ENCODE measurements around the gene FLRT2.

FLRT2 gene

GRCh38 chr14:85536833-85537190, 6.9 kb downstream of the FLRT2 start:
- H3K27ac ChIP-seq (ENCODE audit: low read depth, low read length): no peak overlapping the region
- H3K4me2 ChIP-seq (ENCODE audit: low read length): no peak overlapping the region
- TF ChIP-seq EZH2phosphoT487 (IDR thresholded peaks at IDR 0.05; ENCODE audit: borderline replicate concordance, low read length) (no peak), CTCF (IDR thresholded peaks at IDR 0.05; ENCODE audit: low read depth, low read length, poor library complexity, severe bottlenecking) (no peak)
- H3K36me3 ChIP-seq (ENCODE audit: control insufficient read depth, low read length): no peaks in the 10 kb centered on the region
- H3K27me3 ChIP-seq (ENCODE audit: control insufficient read depth, low read length): no peaks in the 10 kb centered on the region
- no peak overlapping the region for H3K4me3 ChIP-seq (ENCODE audit: low read length)
- no peaks in the 10 kb centered on the region for H3K9me2 ChIP-seq (replicated peaks; ENCODE audit: control insufficient read depth, low read length)
- no peaks in the 10 kb centered on the region for H3K4me1 ChIP-seq (ENCODE audit: control insufficient read depth, low read length)
- peaks cover 12% of the 10 kb centered on the region; the same call in 1 of the 2 replicates for H3K9me3 ChIP-seq (ENCODE audit: control insufficient read depth, insufficient read depth, low read length)
- H4K20me1 ChIP-seq (ENCODE audit: control insufficient read depth, insufficient read depth, low read depth, low read length): no peaks in the 10 kb centered on the region
- no peaks in the 10 kb centered on the region for H3F3A ChIP-seq (ENCODE audit: control insufficient read depth, insufficient read depth)
- H3K79me2 ChIP-seq (ENCODE audit: control insufficient read depth, low read length): no peaks in the 10 kb centered on the region

- Histone ChIP-seq H3K4me1 (ENCODE audit: control insufficient read depth, low read length) (no peaks in the 10 kb centered on the region), H3K27ac (ENCODE audit: low read depth, low read length) (no peak overlapping the region)
Observed at GRCh38 chr14:85537526-85537925, 7.6 kb downstream of the FLRT2 start.

GRCh38 chr14:85538636-85539035, 8.7 kb downstream of the FLRT2 start:
- Histone ChIP-seq H3K9me3 (ENCODE audit: control insufficient read depth, insufficient read depth, low read length) (no peaks in the 10 kb centered on the region; the same call in 1 of the 2 replicates), H4K20me1 (ENCODE audit: control insufficient read depth, insufficient read depth, low read depth, low read length) (no peaks in the 10 kb centered on the region), H3K4me2 (ENCODE audit: low read length) (no peak overlapping the region), H3K79me2 (ENCODE audit: control insufficient read depth, low read length) (no peaks in the 10 kb centered on the region), H3K27ac (ENCODE audit: low read depth, low read length) (no peak overlapping the region), H3K27me3 (ENCODE audit: control insufficient read depth, low read length) (no peaks in the 10 kb centered on the region), H3K4me3 (ENCODE audit: low read length) (no peak overlapping the region), H3F3A (ENCODE audit: control insufficient read depth, insufficient read depth) (no peaks in the 10 kb centered on the region), H3K9me2 (replicated peaks; ENCODE audit: control insufficient read depth, low read length) (no peaks in the 10 kb centered on the region), H3K4me1 (ENCODE audit: control insufficient read depth, low read length) (no peaks in the 10 kb centered on the region), H3K36me3 (ENCODE audit: control insufficient read depth, low read length) (no peaks in the 10 kb centered on the region)
- TF ChIP-seq CTCF (IDR thresholded peaks at IDR 0.05; ENCODE audit: low read depth, low read length, poor library complexity, severe bottlenecking) (no peak), EZH2phosphoT487 (IDR thresholded peaks at IDR 0.05; ENCODE audit: borderline replicate concordance, low read length) (no peak)

More at GRCh38 chr14:85537526-85537925, 7.6 kb downstream of the FLRT2 start:
- H3K79me2 ChIP-seq (ENCODE audit: control insufficient read depth, low read length): no peaks in the 10 kb centered on the region
- no peak overlapping the region for H3K4me2 ChIP-seq (ENCODE audit: low read length)
- H3K9me3 ChIP-seq (ENCODE audit: control insufficient read depth, insufficient read depth, low read length): peaks cover 4% of the 10 kb centered on the region; the same call in 1 of the 2 replicates
- H4K20me1 ChIP-seq (ENCODE audit: control insufficient read depth, insufficient read depth, low read depth, low read length): no peaks in the 10 kb centered on the region
- H3K4me3 ChIP-seq (ENCODE audit: low read length): no peak overlapping the region
- TF ChIP-seq CTCF (IDR thresholded peaks at IDR 0.05; ENCODE audit: low read depth, low read length, poor library complexity, severe bottlenecking): no peak
- no peak for TF ChIP-seq EZH2phosphoT487 (IDR thresholded peaks at IDR 0.05; ENCODE audit: borderline replicate concordance, low read length)
- H3K36me3 ChIP-seq (ENCODE audit: control insufficient read depth, low read length): no peaks in the 10 kb centered on the region
- no peaks in the 10 kb centered on the region for H3K27me3 ChIP-seq (ENCODE audit: control insufficient read depth, low read length)
- no peaks in the 10 kb centered on the region for H3K9me2 ChIP-seq (replicated peaks; ENCODE audit: control insufficient read depth, low read length)
- no peaks in the 10 kb centered on the region for H3F3A ChIP-seq (ENCODE audit: control insufficient read depth, insufficient read depth)

Data from DOHH2 (cell line).